Gastrocnemius medialis (tissue), 4 donors: Measurements from ENCODE around the gene BRCC3.

Source experiments
- POLR2A ChIP-seq, 2 donors: fragments of 450-650 bp; IDR thresholded peaks; one replicate each; pipeline ENCODE4 v1.6.1; 2017; ENCODE audit warnings: antibody characterized with exemption in 2 of 2, mild to moderate bottlenecking in 2 of 2, moderate library complexity in 2 of 2
- TF ChIP-seq, protein P1 (sequence below), 5 experiments: fragments of 450-650 bp in 3 of 5; fragments of 200-600 bp in 2 of 5; sonication (generic) in 2 of 5; IDR thresholded peaks in 4 of 5; conservative IDR thresholded peaks in 1 of 5; 1 replicate in 4 of 5; 2 replicates in 1 of 5; pipeline ENCODE4 v1.5.1; 2016 to 2019; ENCODE audit warnings: antibody characterized with exemption in 5 of 5, mild to moderate bottlenecking in 3 of 5, moderate library complexity in 3 of 5

DNA sequence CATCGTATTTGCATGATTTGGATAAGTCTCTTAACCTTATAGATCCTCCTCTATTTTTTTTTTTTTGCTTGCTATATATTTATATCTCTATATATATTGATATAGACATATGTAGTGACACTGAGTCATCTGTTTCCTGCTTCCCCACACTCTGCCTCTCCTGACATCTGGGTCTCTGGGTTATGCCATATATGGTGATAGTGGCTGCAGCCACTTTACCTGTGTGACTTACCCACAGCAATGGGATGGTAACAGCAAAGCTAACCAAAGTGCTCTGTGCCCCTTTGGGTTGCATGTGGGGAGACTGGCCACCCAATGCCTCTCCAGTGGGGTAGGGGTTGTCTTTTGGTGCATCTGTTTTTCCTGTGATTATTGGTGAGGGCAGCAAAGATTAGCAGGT is 14.8 kb upstream of the BRCC3 start:
- TF ChIP-seq POLR2A (IDR thresholded peaks at IDR 0.05), result no peak
- TF ChIP-seq, protein P1, sequence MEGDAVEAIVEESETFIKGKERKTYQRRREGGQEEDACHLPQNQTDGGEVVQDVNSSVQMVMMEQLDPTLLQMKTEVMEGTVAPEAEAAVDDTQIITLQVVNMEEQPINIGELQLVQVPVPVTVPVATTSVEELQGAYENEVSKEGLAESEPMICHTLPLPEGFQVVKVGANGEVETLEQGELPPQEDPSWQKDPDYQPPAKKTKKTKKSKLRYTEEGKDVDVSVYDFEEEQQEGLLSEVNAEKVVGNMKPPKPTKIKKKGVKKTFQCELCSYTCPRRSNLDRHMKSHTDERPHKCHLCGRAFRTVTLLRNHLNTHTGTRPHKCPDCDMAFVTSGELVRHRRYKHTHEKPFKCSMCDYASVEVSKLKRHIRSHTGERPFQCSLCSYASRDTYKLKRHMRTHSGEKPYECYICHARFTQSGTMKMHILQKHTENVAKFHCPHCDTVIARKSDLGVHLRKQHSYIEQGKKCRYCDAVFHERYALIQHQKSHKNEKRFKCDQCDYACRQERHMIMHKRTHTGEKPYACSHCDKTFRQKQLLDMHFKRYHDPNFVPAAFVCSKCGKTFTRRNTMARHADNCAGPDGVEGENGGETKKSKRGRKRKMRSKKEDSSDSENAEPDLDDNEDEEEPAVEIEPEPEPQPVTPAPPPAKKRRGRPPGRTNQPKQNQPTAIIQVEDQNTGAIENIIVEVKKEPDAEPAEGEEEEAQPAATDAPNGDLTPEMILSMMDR (IDR thresholded peaks at IDR 0.05 in 4 of 5, conservative IDR thresholded peaks at IDR 0.05 in 1 of 5), result no peak
